GM12872 (cell line): Measurements from ENCODE around the gene PSAPL1.

ENCODE experiments used
- TF ChIP-seq, protein P1 (sequence below): IDR thresholded peaks from 3 replicates; pipeline ENCODE4 v1.5.1; 2011; ENCODE audit warnings: low read depth, mild to moderate bottlenecking, low read length, moderate library complexity; ENCODE audit not compliant: insufficient read depth

Gene PSAPL1

DNA sequence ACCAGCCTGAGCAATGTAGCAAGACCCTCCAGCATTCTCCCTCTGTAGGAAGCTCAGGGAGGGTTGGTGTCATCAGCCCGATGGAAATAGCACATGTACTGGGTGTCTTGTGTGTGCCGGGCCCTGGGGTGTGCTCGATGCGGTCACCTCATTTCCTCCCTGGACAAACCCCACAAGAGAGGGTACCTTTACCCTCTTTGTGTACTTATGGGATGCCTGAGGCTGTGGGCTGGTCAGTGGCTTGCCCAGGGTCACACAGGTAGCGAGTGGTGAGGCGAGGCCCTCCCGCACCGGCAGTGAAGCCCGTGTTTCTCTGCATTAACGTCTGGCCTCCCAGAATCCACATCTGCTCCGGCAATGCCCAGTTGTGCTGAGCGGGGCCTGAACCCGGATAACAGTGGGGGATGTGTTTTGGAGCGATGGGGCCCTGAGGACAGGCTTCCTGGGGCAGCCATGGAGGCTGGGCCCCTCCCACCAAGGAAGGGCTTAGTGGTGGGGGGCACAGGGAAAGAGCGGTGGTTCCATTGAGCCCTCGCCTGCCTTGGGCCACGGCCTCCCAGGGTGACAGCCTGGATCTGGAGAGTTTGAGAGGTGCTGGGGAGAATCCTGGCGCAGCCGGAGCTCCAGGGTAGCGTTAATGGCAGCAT lies 8.1 kb downstream of the PSAPL1 start:
- TF ChIP-seq, protein P1, sequence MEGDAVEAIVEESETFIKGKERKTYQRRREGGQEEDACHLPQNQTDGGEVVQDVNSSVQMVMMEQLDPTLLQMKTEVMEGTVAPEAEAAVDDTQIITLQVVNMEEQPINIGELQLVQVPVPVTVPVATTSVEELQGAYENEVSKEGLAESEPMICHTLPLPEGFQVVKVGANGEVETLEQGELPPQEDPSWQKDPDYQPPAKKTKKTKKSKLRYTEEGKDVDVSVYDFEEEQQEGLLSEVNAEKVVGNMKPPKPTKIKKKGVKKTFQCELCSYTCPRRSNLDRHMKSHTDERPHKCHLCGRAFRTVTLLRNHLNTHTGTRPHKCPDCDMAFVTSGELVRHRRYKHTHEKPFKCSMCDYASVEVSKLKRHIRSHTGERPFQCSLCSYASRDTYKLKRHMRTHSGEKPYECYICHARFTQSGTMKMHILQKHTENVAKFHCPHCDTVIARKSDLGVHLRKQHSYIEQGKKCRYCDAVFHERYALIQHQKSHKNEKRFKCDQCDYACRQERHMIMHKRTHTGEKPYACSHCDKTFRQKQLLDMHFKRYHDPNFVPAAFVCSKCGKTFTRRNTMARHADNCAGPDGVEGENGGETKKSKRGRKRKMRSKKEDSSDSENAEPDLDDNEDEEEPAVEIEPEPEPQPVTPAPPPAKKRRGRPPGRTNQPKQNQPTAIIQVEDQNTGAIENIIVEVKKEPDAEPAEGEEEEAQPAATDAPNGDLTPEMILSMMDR, result no peak

DNA sequence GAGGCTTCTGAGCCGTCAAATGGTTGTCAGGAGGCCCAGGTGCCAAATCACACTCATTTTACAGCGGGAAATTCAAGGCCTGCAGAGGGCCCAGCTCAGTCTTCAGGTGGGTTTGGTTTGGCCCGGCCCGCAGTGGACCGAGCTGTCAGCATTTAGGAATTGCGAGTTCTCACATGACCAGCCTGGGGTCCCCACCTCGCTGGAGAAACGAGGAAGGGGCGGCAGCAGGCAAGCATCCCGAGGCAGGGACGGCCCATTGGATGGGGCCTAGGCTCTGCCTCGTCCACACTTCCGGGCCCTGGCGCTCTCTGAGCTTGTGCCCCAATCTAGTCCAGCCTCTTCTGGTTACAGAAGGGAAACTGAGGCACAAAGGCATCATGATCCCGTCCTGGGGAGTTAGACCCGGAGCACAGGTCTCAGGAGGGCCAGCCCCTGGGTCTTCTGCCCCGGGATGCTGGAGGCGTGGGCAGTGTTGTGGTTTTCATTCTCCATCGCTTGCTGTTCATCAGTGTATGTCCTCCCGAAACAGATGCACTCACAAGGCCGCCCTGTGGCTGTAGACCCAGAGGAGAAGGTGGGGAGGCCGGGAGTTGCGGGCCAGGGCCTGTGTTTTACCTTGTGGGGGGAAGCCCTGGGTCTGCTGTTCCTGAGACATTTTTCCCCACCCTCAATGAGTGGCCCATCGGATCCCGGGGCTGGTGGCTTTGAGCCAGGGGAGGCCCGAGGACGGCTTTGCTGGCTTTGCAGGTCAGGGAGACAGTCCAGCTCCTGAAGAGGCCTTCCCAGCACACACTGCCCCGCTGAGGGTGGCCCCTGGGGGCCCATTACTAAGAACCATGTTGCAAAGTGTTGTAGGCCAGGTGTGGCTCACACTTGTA lies 8.9 kb downstream of the PSAPL1 start:
- TF ChIP-seq, protein P1, result no peak

DNA sequence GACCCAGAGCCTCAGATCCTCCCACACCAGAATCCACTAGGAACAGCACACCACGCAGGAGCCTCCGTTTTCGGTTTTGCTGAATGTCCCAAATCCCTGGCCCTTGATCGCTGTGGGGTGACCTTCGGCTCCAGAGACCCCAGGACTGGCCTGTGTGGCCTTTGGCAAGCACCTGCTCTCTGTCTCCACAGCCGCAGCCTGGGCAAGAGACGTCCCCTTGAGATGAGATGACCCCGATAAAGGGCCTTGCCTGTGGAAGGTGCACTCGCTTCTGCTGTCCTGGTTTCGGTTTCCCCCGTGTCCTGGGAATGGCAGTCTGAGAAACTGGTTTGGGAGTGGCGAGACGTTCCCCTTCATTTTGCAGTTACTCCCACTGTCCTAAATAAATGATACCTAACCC lies 9.6 kb downstream of the PSAPL1 start:
- TF ChIP-seq, protein P1, result no peak

DNA sequence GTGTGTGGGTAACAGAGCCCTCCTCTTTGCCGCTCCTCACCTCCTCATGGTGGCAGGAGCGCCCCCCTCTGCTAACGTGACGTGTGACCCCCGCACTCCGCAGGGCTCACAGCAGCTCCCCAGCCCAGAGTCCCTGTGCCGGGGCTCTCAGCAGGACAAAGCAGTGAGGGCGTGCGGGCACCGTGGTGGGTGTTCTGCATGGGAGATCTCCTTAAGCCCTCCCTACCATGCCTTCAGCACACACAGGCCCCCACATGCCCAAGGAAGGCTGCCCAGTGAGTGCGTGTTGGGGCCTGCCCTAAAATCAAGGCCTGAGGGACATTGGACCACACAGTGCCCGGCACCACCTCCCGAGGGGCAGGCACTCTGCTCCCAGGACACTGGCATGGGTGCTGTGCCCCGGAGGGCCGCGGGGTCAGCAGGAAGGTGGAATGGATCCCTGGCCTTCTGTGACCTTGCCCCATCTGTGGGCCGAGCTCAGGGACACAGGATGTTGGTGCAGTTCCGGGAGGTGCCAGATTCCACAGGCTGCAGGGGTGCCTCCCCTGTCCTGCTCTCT lies 10.1 kb downstream of the PSAPL1 start:
- TF ChIP-seq, protein P1, result no peak

DNA sequence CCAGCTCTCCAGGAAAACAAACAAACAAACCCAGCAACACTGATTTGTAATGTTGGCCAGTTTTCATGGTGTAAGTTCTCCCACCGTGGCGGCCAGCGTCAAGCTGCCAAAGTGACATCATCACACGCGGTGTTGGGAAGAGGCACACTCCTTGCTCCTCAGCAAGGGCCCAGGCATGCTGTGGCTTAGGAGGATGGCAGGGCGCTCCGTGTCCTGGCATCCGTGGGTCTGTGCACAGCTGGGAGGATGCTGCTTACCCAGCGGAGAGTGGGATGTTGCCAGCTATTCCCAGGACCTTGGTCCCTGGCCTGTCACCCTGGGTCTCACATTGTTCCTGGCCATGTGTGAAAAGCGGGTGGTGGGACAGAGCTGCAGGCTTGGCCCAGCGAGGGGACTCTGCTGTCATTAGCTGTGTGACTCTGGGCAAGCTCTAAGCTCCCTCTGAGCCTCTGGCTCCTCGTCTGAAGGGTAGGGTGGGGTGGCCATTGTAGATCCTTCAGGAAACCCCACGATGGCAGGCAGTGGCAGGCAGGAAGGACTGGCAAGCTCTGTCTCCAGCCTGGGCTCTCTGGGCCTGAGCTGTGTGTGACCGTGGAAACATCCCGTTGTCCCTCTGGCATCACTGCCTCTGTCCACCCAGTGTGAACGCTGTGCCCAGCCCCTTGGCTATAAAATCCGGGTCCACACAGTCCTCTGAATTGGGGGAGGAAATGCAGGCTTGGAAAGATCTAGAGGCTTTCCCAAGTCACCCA lies 10.8 kb downstream of the PSAPL1 start:
- TF ChIP-seq, protein P1, result no peak

DNA sequence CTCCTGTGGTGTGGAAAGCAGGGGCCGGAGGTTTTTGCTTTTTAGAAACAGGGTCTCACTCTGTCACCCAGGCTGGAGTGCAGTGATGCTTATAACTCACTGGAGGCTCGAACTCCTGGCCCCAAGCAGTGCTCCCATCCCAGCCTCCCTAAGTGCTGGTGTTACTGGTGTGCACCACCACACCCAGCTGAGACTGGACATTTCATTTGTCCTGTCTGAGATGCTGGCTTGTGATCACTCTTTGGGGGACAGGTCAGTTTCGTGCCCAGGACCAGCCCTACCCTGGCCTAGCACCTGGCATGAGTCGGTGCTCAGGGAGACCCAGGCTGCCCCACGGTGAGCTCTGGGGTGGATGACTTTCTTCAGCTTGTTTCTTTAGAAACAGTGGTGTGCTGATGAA lies 11.3 kb downstream of the PSAPL1 start:
- TF ChIP-seq, protein P1, result no peak

DNA sequence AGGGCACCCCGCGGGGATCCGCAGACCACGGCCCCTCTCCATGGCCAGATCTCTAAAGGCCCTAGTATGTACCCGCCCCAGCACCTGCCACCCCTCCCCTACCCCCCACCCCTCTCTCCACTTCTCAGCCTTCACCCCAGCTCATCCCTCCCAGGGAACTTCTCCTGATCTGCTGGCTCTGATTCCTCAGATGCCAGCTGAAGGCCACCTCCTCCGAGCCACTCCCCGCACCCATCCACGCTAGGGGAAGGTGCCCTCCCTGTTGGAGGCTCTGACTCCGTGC lies 11.9 kb downstream of the PSAPL1 start:
- TF ChIP-seq, protein P1, result no peak
